DND-41 (cell line): Measurements from ENCODE around the gene KY.

Source experiments
- ATAC-seq: fragments of 200-7000 bp; cut with Tn5 transposase; 3 replicates; pipeline ENCODE4 v1.9.1; 2021; ENCODE audit warnings: low read depth; ENCODE audit not compliant: insufficient read depth
- DNase-seq: peaks from one replicate; pipeline ENCODE4 v3.0.0-alpha.2; 2020
- H2AFZ ChIP-seq: 2 replicates; pipeline ENCODE4 v1.6.0; 2012; ENCODE audit warnings: low read depth, low read length
- H3K27ac ChIP-seq: 2 replicates; pipeline ENCODE4 v1.5.1; 2012; ENCODE audit warnings: low read length, inconsistent platforms
- H3K27me3 ChIP-seq: fragments of 200-600 bp; sonication (generic); 2 replicates; pipeline ENCODE4 v1.6.0; 2012; ENCODE audit warnings: low read length, mild to moderate bottlenecking, inconsistent platforms; ENCODE audit not compliant: insufficient read depth, poor library complexity
- H3K36me3 ChIP-seq: 2 replicates; pipeline ENCODE4 v1.5.1; 2012; ENCODE audit warnings: low read length, inconsistent platforms; ENCODE audit not compliant: insufficient read depth
- H3K4me1 ChIP-seq: 2 replicates; pipeline ENCODE4 v1.5.1; 2012; ENCODE audit warnings: mild to moderate bottlenecking, low read length; ENCODE audit not compliant: insufficient read depth
- H3K4me2 ChIP-seq: 2 replicates; pipeline ENCODE4 v1.6.0; 2012; ENCODE audit warnings: mild to moderate bottlenecking, moderate library complexity, low read length, inconsistent platforms; ENCODE audit not compliant: insufficient read depth
- H3K4me3 ChIP-seq, 2 experiments: fragments of 200-600 bp in 1 of 2; shearing (Covaris generic) in 1 of 2; 2 replicates each; pipeline ENCODE4 v1.5.1; 2012 to 2016; ENCODE audit warnings: inconsistent platforms in 2 of 2, low read length in 2 of 2, mild to moderate bottlenecking in 2 of 2, low read depth in 1 of 2, moderate library complexity in 1 of 2
- H3K79me2 ChIP-seq: 2 replicates; pipeline ENCODE4 v1.6.0; 2012; ENCODE audit warnings: low read length, inconsistent platforms; ENCODE audit not compliant: insufficient read depth
- H3K9ac ChIP-seq: 2 replicates; pipeline ENCODE4 v1.6.0; 2012; ENCODE audit warnings: low read depth, mild to moderate bottlenecking, inconsistent platforms, low read length, moderate library complexity
- H3K9me3 ChIP-seq: 2 replicates; pipeline ENCODE4 v1.5.1; 2012; ENCODE audit warnings: low read length, moderate library complexity, mild to moderate bottlenecking, inconsistent platforms; ENCODE audit not compliant: insufficient read depth, severe bottlenecking
- H4K20me1 ChIP-seq: 2 replicates; pipeline ENCODE4 v1.6.0; 2012; ENCODE audit warnings: low read length; ENCODE audit not compliant: insufficient read depth
- EZH2 ChIP-seq: IDR thresholded peaks from 3 replicates; pipeline ENCODE4 v1.6.1; 2012; ENCODE audit warnings: borderline replicate concordance, low read depth, mild to moderate bottlenecking, moderate library complexity, low read length, inconsistent platforms; ENCODE audit not compliant: severe bottlenecking
- TF ChIP-seq, protein P1 (sequence below): IDR thresholded peaks from 2 replicates; pipeline ENCODE4 v1.5.1; 2012; ENCODE audit warnings: borderline replicate concordance, low read length, moderate library complexity, mild to moderate bottlenecking; ENCODE audit not compliant: poor library complexity, severe bottlenecking; ENCODE audit errors: extremely low read depth

The KY gene

DNA sequence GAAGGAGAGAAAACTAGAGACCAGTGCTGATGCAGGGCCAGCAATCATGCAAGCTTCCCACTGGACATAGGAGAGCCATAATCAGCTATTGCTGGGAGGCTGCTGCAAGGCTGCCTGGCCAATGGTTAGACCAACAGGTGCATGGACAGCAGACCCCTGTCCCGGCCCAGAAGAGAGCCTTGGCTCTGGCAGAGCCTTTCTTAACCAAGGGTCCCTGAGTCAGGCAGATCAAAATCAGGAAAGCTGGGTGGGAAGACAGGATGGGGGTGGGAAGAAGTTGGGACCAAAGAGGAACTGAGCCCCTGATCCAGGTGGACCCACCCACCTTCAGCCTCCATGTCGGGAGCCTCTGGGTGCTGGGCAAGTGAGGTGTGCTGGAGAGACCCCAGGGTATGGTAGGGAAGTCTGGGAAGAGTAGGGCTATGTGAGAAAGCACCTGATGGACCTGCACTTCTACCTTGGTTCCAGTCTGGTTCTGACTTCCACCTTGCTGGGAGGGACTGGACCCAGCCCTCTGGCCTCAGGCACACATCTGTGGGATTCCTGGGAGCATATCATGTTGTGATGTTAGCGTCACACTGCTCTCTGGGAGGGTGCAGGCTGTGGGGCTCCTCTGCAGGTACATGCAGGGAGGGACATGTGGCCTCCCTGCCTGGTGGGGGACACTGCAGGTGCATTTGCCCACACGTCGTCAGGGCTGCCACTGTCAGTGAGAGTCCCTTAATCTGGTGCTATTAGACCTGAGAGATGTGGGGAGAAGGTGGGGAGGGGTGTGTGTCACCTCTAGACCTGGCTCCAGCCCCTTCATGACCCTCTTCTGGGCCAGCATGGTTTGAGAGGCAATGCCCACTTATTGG, 24.7 kb downstream of the KY start:
- H4K20me1 ChIP-seq = no peaks in the 10 kb centered on the region
- H3K4me1 ChIP-seq = no peaks in the 10 kb centered on the region
- no peak overlapping the region for H3K9ac ChIP-seq
- no peaks in the 10 kb centered on the region for H3K79me2 ChIP-seq
- ATAC-seq (no peak), DNase-seq (no peak)
- H3K4me2 ChIP-seq = no peak overlapping the region
- TF ChIP-seq, protein P1, sequence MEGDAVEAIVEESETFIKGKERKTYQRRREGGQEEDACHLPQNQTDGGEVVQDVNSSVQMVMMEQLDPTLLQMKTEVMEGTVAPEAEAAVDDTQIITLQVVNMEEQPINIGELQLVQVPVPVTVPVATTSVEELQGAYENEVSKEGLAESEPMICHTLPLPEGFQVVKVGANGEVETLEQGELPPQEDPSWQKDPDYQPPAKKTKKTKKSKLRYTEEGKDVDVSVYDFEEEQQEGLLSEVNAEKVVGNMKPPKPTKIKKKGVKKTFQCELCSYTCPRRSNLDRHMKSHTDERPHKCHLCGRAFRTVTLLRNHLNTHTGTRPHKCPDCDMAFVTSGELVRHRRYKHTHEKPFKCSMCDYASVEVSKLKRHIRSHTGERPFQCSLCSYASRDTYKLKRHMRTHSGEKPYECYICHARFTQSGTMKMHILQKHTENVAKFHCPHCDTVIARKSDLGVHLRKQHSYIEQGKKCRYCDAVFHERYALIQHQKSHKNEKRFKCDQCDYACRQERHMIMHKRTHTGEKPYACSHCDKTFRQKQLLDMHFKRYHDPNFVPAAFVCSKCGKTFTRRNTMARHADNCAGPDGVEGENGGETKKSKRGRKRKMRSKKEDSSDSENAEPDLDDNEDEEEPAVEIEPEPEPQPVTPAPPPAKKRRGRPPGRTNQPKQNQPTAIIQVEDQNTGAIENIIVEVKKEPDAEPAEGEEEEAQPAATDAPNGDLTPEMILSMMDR = no peak
- no peak for TF ChIP-seq EZH2
- no peaks in the 10 kb centered on the region for H3K27me3 ChIP-seq
- peaks cover 15% of the 10 kb centered on the region for H3K9me3 ChIP-seq
- no peak overlapping the region for H3K4me3 ChIP-seq
- H3K27ac ChIP-seq = no peak overlapping the region
- no peak overlapping the region for H2AFZ ChIP-seq
- no peaks in the 10 kb centered on the region for H3K36me3 ChIP-seq

DNA sequence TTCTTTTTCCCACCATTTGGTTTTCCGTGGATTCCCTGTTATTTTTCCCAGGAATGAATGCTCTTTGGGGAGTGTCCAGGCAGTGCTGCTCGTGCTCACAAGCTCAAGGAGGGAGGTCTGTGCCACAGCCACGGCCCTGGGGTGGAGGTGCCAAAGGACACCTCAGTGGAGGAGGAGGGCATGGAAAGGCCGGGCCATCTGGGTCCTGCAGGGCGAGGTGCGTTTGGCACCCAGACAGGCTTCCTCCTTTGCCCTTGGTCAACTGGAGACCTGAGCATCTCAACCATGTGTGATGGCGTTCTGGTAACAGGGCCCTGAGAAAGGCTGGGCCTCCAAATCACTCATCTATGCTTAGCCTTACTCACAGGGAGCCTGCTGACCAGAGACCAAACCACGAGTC, 25.4 kb downstream of the KY start:
- DNase-seq = no peak
- Histone ChIP-seq H3K27me3 (no peaks in the 10 kb centered on the region), H3K4me2 (no peak overlapping the region), H4K20me1 (no peaks in the 10 kb centered on the region), H2AFZ (no peak overlapping the region), H3K9me3 (peaks cover 8% of the 10 kb centered on the region), H3K4me3 (no peak overlapping the region), H3K79me2 (no peaks in the 10 kb centered on the region), H3K36me3 (no peaks in the 10 kb centered on the region), H3K4me1 (no peaks in the 10 kb centered on the region), H3K27ac (no peak overlapping the region), H3K9ac (no peak overlapping the region)
- no peak for TF ChIP-seq EZH2
- TF ChIP-seq, protein P1 = no peak
- no peak for ATAC-seq

DNA sequence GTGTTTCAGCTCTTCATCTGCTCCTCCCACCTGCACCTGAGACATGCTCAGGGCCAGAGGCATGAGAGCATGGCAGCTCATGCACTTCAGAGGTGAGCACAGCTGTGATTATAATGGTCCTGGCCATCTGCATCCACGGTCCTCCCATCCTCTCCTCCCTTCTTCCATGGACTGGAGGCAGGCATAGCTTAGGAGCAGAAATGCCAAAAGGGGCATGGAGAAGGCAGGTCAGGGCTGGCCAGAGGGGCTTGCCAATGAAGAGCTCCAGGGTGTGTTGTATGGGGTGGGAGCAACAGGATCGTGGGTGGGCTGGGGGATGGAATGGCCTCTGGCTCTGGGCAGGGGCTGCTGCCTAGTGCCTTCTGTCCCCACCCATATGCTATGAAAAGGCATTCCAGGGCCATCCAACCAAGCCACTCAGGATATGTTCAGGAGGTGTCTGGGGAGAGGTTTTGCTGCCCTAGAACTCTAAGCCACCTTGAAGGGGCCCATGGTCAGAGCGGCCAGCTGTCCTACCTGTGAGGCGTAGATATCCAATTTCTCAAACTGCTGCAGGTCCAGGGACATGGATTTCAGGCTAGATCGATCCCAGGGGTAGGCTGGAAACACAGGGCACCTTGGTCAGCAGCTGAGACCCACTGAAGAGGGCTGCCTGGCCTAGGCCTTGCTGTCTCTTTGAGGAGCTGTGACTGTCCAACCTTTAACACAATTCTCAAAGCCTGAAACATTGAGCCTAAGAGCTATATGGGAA, 26.1 kb downstream of the KY start:
- Histone ChIP-seq H3K4me1 (no peaks in the 10 kb centered on the region), H3K9ac (no peak overlapping the region), H3K4me2 (no peak overlapping the region), H2AFZ (no peak overlapping the region), H3K79me2 (no peaks in the 10 kb centered on the region), H3K9me3 (peaks cover 4% of the 10 kb centered on the region), H3K36me3 (no peaks in the 10 kb centered on the region), H3K4me3 (no peak overlapping the region), H3K27me3 (no peaks in the 10 kb centered on the region), H4K20me1 (no peaks in the 10 kb centered on the region), H3K27ac (no peak overlapping the region)
- no peak for TF ChIP-seq EZH2
- TF ChIP-seq, protein P1 = no peak
- ATAC-seq = no peak
- DNase-seq = no peak
